Mesothelial cell of epicardium (in vitro differentiated cells): ENCODE data around the gene INO80. TPM values are rescaled to one million over a fixed set of nuclear protein-coding genes. Genes with fewer than 3 reads are reported as not detected.

Experiments
- DNase-seq, 2 experiments: peaks; one replicate each; pipeline ENCODE4 v3.0.0; 2021; ENCODE audit warnings: low spot score in 2 of 2; ENCODE audit not compliant: unreplicated experiment in 2 of 2
- H3K27ac Mint-ChIP-seq: 2 replicates; pipeline ENCODE4 v1.8.0; 2021; ENCODE audit warnings: mixed read lengths
- H3K27me3 Mint-ChIP-seq: 2 replicates; pipeline ENCODE4 v1.8.0; 2021; ENCODE audit warnings: low read depth, mixed read lengths
- H3K36me3 Mint-ChIP-seq: 2 replicates; pipeline ENCODE4 v1.8.0; 2021; ENCODE audit warnings: mixed read lengths
- H3K4me1 Mint-ChIP-seq: 2 replicates; pipeline ENCODE4 v1.8.0; 2021; ENCODE audit warnings: mixed read lengths
- H3K4me3 Mint-ChIP-seq: 2 replicates; pipeline ENCODE4 v1.8.0; 2021; ENCODE audit warnings: mild to moderate bottlenecking, moderate library complexity, mixed read lengths
- H3K9me3 Mint-ChIP-seq: 2 replicates; pipeline ENCODE4 v1.8.0; 2021; ENCODE audit warnings: mixed read lengths
- total RNA-seq: library from RNA; stranded (reverse); gene quantifications from 3 replicates; pipeline ENCODE4 v1.2.1, GENCODE V29; 2021
- TF ChIP-seq, protein P1 (sequence below): fragments of 200-600 bp; sonication (generic); IDR thresholded peaks from one replicate; pipeline ENCODE4 v1.5.0; 2021; ENCODE audit warnings: antibody characterized with exemption; ENCODE audit not compliant: unreplicated experiment

INO80 gene
- total RNA-seq, 1 donor from 2014 or later: 23.7 TPM

DNA sequence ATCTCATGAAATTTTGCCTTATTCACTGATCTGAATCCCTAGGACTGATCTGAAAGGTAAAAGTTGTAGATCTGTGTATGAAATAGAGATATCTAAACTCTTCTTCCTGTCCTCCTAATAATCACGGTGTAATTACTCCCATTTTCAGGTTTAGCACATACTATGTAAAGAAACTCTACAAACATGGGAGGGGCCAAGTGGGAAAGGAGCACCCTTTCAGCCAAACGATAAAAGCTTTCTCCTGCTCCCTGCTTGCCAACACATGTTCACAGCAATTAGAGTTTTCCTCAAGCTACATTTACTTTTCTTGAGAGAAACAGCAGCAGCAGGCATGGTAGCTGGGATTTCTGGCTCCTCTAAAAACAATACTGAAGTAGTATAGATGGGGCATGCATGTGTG lies 91.2 kb downstream of the INO80 start:
- Mint-ChIP-seq H3K4me3 (no peak overlapping the region), H3K9me3 (no peaks in the 10 kb centered on the region), H3K4me1 (peaks cover 31% of the 10 kb centered on the region), H3K27me3 (no peaks in the 10 kb centered on the region), H3K36me3 (peaks cover 17% of the 10 kb centered on the region), H3K27ac (peak overlapping the region; percentile 97)
- TF ChIP-seq, protein P1, sequence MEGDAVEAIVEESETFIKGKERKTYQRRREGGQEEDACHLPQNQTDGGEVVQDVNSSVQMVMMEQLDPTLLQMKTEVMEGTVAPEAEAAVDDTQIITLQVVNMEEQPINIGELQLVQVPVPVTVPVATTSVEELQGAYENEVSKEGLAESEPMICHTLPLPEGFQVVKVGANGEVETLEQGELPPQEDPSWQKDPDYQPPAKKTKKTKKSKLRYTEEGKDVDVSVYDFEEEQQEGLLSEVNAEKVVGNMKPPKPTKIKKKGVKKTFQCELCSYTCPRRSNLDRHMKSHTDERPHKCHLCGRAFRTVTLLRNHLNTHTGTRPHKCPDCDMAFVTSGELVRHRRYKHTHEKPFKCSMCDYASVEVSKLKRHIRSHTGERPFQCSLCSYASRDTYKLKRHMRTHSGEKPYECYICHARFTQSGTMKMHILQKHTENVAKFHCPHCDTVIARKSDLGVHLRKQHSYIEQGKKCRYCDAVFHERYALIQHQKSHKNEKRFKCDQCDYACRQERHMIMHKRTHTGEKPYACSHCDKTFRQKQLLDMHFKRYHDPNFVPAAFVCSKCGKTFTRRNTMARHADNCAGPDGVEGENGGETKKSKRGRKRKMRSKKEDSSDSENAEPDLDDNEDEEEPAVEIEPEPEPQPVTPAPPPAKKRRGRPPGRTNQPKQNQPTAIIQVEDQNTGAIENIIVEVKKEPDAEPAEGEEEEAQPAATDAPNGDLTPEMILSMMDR: no peak
- no peak for DNase-seq

DNA sequence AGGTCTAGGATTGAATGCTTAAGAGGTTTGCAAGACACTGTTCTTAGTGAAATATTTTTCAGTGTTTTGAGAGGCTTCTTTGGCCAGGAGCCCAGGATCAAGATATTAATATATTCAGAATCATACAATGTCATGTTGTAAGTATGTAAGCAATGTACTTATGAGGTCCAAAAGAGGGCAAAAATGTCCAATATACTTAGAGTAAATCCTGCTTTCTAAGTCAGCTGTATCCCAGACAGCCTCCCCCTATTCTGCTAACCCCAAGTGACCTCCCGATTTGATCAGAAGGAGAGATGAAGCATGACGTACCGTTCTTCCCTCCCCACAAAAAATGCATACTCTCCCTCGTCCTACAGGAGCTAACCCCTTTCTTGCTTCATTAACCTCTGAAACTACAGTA lies 91.9 kb downstream of the INO80 start:
- Mint-ChIP-seq H3K27ac (peak overlapping the region; percentile 97), H3K4me1 (peaks cover 31% of the 10 kb centered on the region), H3K9me3 (no peaks in the 10 kb centered on the region), H3K27me3 (no peaks in the 10 kb centered on the region), H3K36me3 (peaks cover 15% of the 10 kb centered on the region), H3K4me3 (peak overlapping the region; percentile 2)
- TF ChIP-seq, protein P1: no peak
- DNase-seq: no peak

DNA sequence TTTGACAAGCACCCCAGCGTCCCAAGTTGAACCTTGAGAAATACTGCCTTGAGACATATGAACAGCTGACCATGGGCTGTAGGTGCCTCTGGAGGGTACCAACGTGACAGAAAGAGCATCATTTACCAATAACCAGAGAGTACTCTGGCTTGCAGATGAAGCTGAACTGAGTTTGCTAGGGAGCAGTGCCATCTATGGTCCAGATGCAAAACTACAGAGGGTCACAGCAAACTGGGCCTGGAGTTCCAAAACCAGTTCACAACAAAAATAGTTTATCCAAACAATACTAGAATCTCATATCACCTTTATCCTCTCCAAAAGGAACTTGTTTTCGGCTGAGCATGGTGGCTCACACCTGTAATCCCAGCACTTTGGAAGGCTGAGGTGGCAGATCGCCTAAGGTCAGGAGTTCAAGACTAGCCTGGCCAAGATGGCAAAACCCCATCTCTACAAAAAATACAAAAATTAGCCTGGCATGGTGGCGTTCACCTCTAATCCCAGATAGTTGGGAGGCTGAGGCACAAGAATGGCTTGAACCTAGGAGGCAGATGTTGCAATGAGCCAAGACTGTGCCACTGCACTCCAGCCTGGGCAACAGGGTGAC lies 93.5 kb downstream of the INO80 start:
- Mint-ChIP-seq H3K36me3 (peaks cover 15% of the 10 kb centered on the region), H3K27ac (peak overlapping the region; percentile 78), H3K4me3 (no peak overlapping the region), H3K9me3 (no peaks in the 10 kb centered on the region), H3K27me3 (no peaks in the 10 kb centered on the region), H3K4me1 (peaks cover 45% of the 10 kb centered on the region)
- TF ChIP-seq, protein P1: peak; percentile 59
- DNase-seq: peak in 1 of 2 experiments; percentile 45

DNA sequence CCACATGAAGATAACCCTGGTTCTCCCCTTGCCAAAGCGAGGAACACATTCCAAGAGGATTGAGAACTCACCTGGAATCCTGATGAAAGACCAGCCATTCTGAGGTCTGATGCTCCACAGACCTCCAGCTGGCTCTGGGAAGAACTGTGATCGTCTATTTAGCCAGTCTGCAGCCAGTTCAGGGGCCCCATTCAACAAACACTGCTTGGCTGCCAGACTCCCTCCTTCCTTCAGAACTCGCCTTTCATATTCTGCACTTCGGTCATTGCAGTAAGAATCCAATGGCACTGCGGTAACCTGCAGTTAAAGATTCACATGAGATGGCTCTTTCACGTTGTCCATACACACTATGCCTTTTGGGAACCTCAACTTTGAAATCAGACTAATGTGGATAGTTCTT lies 95.3 kb downstream of the INO80 start:
- H3K36me3 Mint-ChIP-seq: peaks cover 5% of the 10 kb centered on the region

DNA sequence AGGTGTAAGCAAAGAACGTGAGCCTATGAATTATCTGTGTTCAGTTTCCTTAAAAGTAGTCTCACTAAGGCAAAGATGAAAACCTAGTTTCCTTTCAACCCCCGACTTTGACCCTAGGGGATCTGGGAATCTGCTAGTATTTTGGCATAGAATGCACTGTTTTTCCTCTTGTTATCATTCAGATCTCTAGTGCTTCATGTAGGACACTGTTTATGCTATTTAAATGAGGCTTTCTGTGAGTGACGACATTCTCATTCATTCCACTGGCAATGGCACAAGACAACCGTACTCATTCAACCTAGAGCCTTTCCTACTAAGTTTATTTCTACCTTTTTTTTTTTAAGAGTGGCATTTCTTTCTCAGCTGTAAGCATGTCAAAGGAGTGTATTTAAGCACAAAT lies 95.8 kb downstream of the INO80 start:
- Mint-ChIP-seq H3K36me3 (peaks cover 3% of the 10 kb centered on the region), H3K27me3 (no peaks in the 10 kb centered on the region), H3K9me3 (no peaks in the 10 kb centered on the region), H3K4me3 (no peak overlapping the region), H3K4me1 (peaks cover 44% of the 10 kb centered on the region), H3K27ac (no peak overlapping the region)
- no peak for DNase-seq
- TF ChIP-seq, protein P1: no peak

More for the DNA sequence above, 95.3 kb downstream of the INO80 start:
- DNase-seq: no peak
- TF ChIP-seq, protein P1: no peak
- Mint-ChIP-seq H3K27ac (no peak overlapping the region), H3K4me3 (no peak overlapping the region), H3K4me1 (peaks cover 49% of the 10 kb centered on the region), H3K9me3 (no peaks in the 10 kb centered on the region), H3K27me3 (no peaks in the 10 kb centered on the region)
